Forelimb muscle (tissue), 1 donor: ENCODE measurements around the gene SAMD4A. TPM values are rescaled to one million over a fixed set of nuclear protein-coding genes. Genes with fewer than 3 reads are reported as not detected.

Experiments used
- DNase-seq: peaks from one replicate; pipeline ENCODE4 v3.0.0-alpha.2; 2013; ENCODE audit warnings: low read depth
- polyA plus RNA-seq: library from polyadenylated mRNA; unstranded; fragments of 120-200 nt; gene quantifications from one replicate; pipeline ENCODE4 v1.2.1, GENCODE V29; 2013; ENCODE audit not compliant: insufficient read length

Gene SAMD4A
- polyA plus RNA-seq, 1 donor, result 65.1 TPM

- DNase-seq, result no peak
Observed at GRCh38 chr14:54823757-54824549, 257.0 kb downstream of the SAMD4A start.

- DNase-seq, result no peak
Observed at GRCh38 chr14:54828037-54828436, 261.1 kb downstream of the SAMD4A start.

GRCh38 chr14:54829486-54830224 is 262.7 kb downstream of the SAMD4A start:
- no peak for DNase-seq

- no peak for DNase-seq
Observed at GRCh38 chr14:54830650-54831049, 263.7 kb downstream of the SAMD4A start.

GRCh38 chr14:54834081-54834480 is 267.2 kb downstream of the SAMD4A start:
- no peak for DNase-seq

GRCh38 chr14:54834727-54835126 is 267.8 kb downstream of the SAMD4A start:
- DNase-seq, result no peak

GRCh38 chr14:54836231-54836630 is 269.3 kb downstream of the SAMD4A start:
- DNase-seq, result no peak

- no peak for DNase-seq
Observed at GRCh38 chr14:54837508-54838149, 270.7 kb downstream of the SAMD4A start.

GRCh38 chr14:54838931-54839512 is 272.1 kb downstream of the SAMD4A start:
- DNase-seq, result no peak

GRCh38 chr14:54839701-54840119 is 272.8 kb downstream of the SAMD4A start:
- DNase-seq, result no peak

GRCh38 chr14:54840336-54840735 is 273.4 kb downstream of the SAMD4A start:
- DNase-seq, result no peak

GRCh38 chr14:54840798-54841197 is 273.9 kb downstream of the SAMD4A start:
- no peak for DNase-seq

Other genes with a start within 250 kb of the SAMD4A start
- 31.4 TPM for gene CDKN3, start 170.1 kb upstream of the SAMD4A start, polyA plus RNA-seq
- 183 TPM for gene CNIH1, start 125.8 kb upstream of the SAMD4A start, polyA plus RNA-seq
- gene GMFB, start 78.1 kb upstream of the SAMD4A start, polyA plus RNA-seq, result 49.0 TPM
- gene CGRRF1, start 57.2 kb upstream of the SAMD4A start, polyA plus RNA-seq, result 14.5 TPM